HG03342 (cell line): Measurements from ENCODE around the gene ASB2.

Experiments used
- ATAC-seq: cut with Tn5 transposase; IDR thresholded peaks from one replicate; pipeline ENCODE4 v1.9.1; 2021; ENCODE audit warnings: mild to moderate bottlenecking, moderate library complexity; ENCODE audit not compliant: unreplicated experiment

The ASB2 gene, protein sequence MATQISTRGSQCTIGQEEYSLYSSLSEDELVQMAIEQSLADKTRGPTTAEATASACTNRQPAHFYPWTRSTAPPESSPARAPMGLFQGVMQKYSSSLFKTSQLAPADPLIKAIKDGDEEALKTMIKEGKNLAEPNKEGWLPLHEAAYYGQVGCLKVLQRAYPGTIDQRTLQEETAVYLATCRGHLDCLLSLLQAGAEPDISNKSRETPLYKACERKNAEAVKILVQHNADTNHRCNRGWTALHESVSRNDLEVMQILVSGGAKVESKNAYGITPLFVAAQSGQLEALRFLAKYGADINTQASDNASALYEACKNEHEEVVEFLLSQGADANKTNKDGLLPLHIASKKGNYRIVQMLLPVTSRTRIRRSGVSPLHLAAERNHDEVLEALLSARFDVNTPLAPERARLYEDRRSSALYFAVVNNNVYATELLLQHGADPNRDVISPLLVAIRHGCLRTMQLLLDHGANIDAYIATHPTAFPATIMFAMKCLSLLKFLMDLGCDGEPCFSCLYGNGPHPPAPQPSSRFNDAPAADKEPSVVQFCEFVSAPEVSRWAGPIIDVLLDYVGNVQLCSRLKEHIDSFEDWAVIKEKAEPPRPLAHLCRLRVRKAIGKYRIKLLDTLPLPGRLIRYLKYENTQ

DNA sequence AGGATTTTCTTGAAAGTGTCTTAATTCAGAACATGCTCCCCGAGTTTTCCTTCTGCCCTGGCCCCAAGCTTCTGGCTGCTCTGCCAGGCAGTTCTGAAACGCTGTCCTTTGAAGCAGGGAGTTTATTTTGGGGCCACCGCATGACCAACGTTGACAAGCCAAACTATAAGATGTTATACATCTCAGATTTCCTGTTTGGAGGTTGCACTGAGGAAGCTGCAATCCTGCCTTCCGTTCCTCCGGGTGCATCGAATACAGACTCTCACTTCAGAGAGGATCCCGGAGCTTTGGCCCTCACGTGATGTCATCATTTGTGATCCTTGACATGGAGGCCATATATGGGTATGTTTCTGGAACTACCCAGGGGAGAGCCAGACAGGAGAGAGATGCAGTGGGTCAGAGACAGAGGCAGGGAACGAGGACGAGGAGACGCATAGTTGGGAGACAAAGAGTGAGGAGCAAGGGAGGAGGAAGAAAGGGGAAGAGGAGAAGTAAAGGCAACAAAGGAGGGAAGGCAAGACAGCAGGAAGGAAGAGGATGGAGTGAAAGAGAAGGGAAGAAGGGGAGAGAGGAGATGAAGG lies at the start of gene ASB2:
Gene ASB2 (minus strand): TSS at position 94 of the 581 bp plus-strand sequence. CDS start 12,031 bp downstream, outside the sequence.
- ATAC-seq: peak; percentile 22

DNA sequence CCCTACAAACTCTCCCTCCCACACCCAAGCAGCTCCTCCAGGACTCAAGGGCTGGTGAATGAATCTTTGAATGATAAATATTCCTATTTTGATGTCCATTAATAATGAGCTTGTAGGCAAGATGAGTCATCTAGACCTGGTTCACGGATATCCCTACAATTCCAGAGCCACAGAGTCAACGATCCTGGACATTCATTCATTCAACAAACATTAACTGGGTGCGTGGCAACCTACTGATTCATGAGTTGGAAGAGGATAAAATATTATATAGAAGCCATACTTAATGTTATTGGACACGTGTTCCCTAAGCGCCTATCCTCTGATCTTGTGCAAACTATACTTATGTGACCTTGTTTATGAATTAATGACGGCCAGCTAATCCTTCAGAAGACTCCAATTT lies 49.4 kb upstream of the ASB2 start:
- ATAC-seq: no peak

DNA sequence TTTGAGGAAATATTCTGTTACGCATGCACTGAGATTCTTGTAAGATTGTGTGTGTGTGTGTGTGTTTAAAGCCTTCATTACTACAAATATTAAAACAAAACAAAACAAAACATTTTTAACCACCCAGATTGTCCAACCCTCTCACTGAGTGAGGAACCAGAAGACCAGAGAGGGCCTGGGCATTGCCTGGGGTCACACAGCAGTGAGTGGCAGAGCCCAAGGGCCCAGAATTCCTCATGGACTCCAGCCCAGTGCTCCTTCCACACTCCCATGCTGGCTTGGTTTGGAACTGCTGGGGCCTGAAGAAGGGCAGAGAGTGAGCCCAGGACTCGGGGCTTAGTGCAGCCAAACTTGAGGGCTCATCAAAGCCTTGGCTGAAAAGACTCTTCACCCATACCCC lies 48.2 kb upstream of the ASB2 start:
- ATAC-seq: no peak

DNA sequence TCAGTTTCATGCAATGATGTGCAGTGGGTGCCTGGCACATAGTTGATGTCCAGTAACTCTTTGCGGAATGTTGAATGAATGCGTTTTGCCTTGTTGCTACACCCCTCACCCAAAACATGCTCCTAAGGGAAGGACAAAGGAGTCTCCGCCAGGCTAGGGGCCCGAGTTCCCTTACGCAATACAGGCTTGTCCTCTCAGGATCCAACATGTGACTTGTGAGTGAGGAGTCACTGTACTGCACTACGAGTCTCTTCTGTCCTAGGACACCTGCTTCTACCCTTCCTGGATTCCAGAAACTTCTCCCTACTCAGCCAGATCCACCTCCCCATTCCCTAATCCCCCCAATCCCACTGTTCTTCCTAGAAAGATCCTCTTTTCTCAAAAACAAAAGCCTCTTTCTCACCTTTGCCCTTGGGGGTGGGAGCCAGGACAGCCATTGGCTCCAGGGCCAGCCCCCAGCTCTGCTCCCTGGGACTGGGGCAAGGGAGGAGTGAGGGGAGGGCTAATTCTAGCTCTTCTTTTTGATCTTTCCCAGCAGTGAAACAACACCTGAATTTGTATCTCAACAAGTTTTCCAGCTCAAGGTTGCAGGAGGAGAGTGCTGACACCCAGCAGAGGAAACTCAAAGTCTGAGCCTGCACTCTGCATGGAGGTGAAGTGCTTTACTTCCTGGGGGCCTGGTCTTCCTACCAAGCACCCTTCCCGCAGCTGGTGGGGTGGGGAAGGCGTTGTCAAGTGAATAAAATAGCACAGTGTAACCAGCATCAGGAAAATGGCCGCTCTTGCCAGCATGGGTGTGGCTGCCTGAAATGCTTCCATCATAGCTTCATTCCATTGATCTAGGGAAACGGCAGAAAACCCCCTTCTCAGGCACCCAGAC lies 46.4 kb upstream of the ASB2 start:
- no peak for ATAC-seq

DNA sequence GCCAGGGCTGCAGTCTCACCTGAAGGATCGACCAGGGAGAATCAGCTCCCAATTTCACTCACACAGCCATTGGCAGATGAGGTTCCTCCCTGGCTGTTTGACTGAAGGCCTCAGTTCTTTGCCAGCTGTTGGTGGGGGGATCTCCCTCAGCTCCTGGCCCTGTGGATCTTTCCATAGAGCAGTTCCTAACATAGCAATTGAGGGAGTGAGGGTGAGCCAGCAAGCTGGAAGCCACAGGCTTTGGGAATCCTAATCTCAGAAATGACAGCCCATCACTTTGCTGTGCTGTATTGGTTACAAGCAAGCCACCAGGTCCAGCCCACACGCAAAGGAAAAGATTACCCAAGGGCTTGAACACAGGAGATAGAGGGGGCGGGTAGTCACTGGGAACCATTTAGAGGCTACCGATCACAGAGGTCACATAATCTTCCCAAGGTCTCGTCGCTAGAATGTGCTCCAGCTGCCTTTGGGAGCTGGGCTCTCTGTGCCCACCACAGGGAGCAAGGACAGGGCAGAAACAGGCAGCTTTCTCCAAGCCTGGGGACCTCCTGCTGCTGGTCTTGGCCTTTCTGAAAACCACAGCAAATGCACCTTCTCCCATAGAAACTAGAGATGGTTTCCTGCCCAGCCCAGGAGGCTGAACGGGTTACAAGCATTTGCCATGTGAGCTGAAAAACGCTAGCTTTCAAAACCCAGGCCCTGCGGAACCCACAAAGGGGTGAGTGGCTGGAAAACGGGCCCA lies 45.2 kb upstream of the ASB2 start:
- ATAC-seq: no peak

DNA sequence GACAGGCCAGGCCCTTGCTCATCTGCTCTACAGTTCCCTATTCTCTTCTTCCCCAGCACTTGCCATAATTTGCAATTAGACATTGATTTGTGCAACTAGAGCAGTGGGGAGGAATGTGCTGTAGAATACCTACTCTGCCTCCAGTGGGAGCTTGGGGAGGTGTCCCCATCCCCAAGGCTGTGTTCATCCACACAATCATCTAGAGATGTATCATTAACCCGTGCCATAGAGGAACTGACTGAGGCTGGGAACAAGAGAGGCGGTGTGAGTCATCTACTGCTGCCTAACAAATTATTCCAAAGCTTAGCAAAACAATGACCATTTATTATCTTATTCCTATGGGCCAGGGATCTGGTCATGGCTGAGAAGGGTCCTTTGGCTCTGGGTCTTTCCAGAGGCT lies 44.6 kb upstream of the ASB2 start:
- ATAC-seq: no peak

DNA sequence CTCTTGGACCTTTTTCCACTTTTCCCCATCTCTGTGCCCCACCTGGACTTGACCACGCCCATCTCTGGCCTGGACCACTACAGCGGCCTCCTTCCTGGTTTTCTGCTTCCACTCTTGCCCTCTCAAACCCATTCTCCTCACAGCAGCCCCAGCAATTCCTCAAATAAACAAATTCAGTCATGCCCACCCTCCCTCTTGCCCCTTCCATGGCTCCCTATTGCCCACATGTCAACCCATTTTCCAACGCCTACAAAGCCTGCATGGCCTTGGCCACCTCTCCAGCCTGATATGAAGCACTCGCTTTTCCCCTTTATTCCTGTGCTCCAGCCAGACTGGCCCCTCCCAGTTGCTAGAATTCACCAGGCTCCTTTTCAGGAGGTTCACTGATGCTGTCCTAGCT lies 43.9 kb upstream of the ASB2 start:
- ATAC-seq: no peak

DNA sequence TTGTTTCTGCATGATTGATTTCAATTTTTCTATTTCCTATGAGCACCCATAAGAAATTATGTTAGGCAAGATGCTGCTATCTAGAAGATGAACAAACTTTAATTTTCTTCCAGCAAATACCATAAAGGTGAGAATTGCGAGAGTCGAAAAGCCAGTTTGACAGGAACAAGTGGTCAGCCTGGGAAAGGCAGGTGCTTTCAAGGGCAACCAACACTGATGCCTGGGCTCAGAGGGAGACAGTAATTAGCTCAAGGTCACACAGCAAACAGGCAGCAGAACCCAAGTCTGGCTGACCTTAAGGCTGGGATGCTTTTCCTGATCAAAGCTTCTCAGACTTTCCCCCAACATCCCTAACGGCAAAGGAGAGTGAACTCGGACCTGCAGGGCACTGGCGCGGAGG lies 43.0 kb upstream of the ASB2 start:
- ATAC-seq: no peak

DNA sequence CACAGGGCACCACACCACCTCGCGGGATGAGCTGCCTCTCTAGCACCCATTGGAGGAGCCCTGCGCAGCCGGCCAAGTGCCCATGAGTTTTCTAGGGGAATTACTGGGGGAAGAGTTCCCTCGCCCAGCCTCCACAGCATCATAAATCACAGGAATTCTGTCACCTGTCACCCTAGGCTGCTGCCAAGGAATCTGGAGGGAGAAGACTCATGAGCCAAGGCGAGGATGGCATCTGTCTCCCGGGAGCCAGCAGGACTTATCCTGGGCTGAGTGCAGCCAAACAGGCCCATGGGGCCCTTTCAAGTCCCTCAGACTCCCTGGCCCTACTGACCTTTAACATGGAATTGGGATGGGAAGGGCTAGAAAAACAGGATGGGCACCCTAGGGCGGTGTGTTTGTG lies 41.9 kb upstream of the ASB2 start:
- no peak for ATAC-seq

DNA sequence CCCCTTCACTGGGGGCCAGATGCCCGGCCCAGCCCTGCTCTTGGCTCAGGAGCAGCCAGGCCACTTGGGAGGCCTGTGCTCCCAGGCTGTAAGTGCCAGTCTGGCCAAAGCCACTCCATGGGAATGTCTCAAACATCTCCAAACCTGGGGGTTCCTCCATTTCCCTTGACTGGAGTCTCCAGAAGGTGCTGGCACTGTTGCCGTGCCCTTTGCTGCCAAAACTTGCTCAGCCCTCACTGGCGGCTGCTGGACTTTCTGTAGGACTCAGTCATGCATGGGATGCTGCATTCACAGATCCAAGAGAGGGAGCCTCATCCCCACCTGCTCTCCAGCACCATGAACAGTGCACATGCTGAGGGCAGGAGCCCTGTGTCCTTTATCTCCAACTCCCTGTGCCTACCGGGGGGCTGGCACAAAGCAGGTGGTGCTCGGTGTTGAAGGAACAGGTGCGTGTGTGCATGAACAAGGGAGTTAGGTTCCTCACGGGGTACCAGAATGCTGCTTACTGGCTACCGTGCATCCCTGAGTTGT lies 40.1 kb upstream of the ASB2 start:
- no peak for ATAC-seq

DNA sequence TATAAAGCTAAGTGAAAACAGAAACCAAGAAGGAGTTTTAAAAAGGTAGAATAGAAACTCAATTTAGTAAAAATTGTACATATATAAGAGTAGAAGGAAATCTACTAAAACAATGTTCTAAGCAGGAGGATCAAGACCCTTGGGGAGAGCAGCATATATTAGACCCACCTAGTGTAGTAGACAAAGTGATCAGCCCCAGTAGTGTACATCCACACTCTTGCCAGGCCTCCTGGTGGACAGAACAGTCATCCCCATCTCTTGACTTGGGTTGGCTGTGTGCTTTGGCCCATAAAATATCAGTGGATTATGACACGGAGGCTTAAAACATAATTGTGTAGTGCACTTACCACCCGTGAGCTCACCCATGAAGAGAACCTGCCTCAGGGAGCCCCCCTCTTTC lies 38.9 kb upstream of the ASB2 start:
- ATAC-seq: no peak

DNA sequence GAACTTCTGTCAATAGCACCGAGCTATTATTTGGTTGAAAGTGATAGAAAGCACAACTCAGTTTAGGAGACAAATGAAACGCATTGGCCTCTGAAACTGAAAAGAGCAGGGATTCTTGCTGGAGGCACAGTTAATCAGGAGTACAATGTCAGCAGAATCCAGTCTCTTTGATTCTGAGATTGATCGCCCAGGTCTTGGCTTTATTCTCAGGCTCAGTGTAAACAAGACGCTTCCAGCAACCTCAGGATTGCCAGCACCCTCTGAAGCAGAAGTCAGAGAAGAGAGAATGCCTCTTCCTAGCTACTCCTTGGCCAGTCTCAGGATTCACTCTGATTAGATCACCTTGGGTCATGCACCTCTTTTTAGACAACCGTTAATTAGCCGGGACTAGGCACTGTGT lies 38.0 kb upstream of the ASB2 start:
- no peak for ATAC-seq

DNA sequence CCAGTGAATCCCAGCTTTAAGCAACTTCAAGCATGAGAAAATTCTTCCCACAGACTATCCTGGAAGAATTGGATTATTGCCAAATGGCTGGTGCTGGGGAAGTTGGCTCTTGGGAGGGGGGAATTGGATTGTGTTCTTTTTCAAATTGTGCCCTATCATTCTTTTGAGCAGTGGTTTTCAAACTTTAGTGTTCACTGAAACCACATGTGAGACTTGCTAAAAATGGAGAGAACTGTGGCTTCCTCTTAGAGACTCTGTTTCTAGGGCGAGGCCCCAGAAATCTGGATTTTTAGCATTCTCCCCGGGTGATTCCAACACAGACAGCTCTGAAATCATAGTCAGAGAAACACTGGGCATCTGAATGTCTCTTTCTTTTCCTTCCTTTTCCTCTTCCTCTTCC lies 35.4 kb upstream of the ASB2 start:
- no peak for ATAC-seq

DNA sequence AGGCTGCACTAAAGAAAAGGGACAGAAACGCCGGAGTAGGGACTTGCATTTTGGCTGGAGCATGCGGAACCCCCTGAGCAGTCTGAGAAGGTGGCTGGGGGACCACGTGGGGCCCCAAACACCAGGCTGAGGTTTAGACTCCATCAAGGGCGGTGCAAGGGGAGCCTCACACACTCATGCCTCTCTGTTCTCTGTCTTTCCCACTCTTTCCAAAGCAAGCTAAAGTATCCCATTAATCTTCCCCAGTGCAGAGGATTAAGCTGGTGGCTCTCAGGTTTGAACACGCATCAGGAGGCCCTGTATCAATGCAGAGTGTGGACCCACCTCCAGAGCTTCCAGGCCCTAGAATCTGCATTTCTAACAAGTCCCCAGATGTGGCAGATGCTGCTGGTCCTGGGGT lies 34.3 kb upstream of the ASB2 start:
- no peak for ATAC-seq

DNA sequence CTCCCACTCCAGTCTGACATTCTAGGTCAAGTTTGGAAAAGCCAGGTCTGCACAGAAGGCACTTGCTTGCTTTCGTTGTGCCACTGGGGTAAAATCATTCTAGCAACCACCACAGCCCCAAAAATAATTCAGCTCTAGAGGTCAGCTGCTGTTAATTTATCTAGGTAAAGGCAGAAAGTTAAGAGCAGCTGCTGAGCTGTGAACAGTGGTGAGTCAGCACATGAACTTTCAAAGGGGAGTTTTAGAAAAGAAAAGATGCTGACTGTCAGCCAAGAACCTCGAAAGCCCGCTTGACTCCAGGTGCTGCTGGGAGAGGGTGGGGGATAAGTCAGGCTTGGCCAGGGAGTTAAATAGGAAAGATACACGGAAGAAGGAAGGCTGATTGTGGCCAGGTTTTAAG lies 33.4 kb upstream of the ASB2 start:
- peak; percentile 53 for ATAC-seq

DNA sequence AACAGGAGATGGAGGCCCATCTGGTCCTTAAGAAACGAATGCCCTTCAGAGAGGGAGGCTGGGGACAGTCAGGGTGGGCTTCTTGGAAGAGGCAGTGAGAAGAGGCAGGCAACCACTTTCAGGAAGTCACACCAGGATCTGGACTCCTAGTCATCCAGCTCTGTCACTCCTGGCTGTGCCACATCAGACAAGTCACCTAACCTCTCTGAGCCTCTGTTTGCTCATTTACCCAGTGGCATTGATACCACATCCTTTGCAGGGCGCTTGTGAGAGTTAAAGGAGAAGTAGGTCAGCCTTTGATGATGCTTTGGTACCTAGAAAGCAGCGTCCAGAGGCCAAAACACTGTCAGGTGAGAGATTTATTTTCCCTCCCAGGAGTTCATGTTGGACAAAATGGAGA lies 31.9 kb upstream of the ASB2 start:
- no peak for ATAC-seq

DNA sequence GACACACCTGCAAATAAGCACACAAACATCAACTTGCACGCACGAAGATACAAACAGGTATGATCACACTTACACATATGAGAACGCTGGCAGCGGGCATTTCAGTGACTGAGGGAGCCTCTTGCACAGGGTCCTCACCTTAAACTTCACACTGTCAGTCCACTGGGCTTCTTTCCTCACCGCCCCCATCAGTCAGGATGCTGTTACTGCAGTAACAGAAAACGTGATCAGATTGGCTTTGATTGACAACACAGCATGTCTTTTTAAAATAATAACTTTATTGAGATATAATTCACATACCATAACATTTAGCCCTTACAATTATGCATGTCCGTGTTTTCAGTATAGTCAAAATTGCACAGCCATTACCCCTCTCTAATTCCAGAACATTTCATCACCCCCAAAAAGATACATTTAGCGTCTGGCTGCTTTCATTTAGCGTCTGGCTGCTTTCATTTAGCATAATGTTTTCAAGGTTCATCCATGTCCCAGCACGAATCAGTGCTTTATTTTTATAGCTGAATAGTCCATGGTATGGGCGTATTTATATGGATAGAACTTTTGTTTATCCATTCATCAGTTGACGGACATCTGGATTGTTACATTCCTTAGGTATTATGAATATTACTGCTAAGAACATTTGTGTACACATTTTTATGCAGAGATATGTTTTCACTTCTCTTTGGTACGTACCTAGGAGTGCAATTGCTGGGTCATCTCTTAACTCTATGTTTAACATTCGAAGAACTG lies 29.1 kb upstream of the ASB2 start:
- ATAC-seq: no peak

DNA sequence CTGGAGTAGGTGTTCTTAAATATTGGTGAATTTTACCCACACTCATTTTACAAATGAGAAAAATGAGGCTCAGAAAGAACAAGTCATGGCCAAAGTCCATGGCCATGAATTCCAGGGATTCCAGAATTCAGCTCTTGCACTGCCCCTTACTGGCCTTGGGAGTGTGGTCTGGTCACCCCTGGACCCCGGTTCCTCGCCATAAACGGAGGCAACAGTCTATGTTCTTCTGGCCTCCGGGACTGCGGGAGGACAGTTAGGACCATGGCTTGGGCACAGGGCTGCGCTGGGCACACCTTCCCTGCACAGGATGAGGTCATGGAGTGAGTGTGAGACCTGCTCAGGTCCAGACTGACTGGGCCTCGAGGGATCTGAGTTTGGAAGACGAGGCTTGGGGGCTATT lies 27.6 kb upstream of the ASB2 start:
- ATAC-seq: no peak

DNA sequence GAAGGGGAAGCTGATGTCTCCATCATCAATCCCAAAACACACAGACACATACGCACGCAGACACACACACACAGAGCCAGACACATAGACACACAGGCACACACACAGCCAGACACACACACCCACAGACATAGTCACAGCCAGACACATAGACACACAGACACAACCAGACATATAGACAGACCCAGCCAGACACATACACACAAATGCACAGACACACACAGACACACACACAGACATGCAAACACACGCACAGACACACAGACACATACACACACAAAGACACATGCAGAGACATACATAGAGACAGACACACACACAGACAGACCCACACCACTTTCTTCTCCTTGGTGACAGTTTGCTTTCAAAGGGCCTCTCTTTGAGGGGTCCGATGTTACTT lies 27.0 kb upstream of the ASB2 start:
- ATAC-seq: no peak
